H9 (cell line): ENCODE data around the gene SF3A2. TPM values are rescaled to one million over a fixed set of nuclear protein-coding genes. Genes with fewer than 3 reads are reported as not detected.
A peak's percentile ranks its signal among the peaks of the same experiment; 100 is the strongest.

Source experiments
- DNase-seq: peaks from one replicate; pipeline ENCODE4 v3.0.0-alpha.2; 2017
- H2AFZ ChIP-seq: one replicate; pipeline ENCODE4 v1.6.1; 2013; ENCODE audit warnings: mild to moderate bottlenecking, low read length, control low read depth, moderate library complexity
- H2AK5ac ChIP-seq: 2 replicates; pipeline ENCODE4 v1.6.1; 2013; ENCODE audit warnings: low read length, control low read depth, mixed read lengths; ENCODE audit not compliant: insufficient read length
- H2BK120ac ChIP-seq: one replicate; pipeline ENCODE4 v1.6.1; 2013; ENCODE audit warnings: low read depth, mild to moderate bottlenecking, low read length, control low read depth, inconsistent platforms; ENCODE audit not compliant: poor library complexity, severe bottlenecking
- H2BK12ac ChIP-seq: 2 replicates; pipeline ENCODE4 v1.6.1; 2013; ENCODE audit warnings: low read length, control low read depth, mixed read lengths, low read depth; ENCODE audit not compliant: insufficient read length
- H2BK15ac ChIP-seq: 2 replicates; pipeline ENCODE4 v1.6.1; 2013; ENCODE audit warnings: low read depth, low read length, control low read depth
- H2BK20ac ChIP-seq: one replicate; pipeline ENCODE4 v1.6.1; 2013; ENCODE audit warnings: low read depth, mild to moderate bottlenecking, low read length, control low read depth, inconsistent platforms; ENCODE audit not compliant: poor library complexity, severe bottlenecking
- H2BK5ac ChIP-seq: 2 replicates; pipeline ENCODE4 v1.6.1; 2013; ENCODE audit warnings: low read length, control low read depth, mixed read lengths; ENCODE audit not compliant: insufficient read length
- H3K14ac ChIP-seq: 2 replicates; pipeline ENCODE4 v1.6.1; 2013; ENCODE audit warnings: low read length, control low read depth; ENCODE audit not compliant: insufficient read depth
- H3K18ac ChIP-seq: 2 replicates; pipeline ENCODE4 v1.6.1; 2013; ENCODE audit warnings: low read depth, mild to moderate bottlenecking, mixed read lengths, low read length, control low read depth; ENCODE audit not compliant: insufficient read length
- H3K23ac ChIP-seq: 2 replicates; pipeline ENCODE4 v1.6.1; 2013; ENCODE audit warnings: low read length, control low read depth, mixed read lengths, low read depth; ENCODE audit not compliant: insufficient read length
- H3K23me2 ChIP-seq: 2 replicates; pipeline ENCODE4 v1.6.1; 2013; ENCODE audit warnings: low read depth, mild to moderate bottlenecking, mixed read lengths, low read length, control low read depth; ENCODE audit not compliant: insufficient read length, poor library complexity, severe bottlenecking
- H3K27ac ChIP-seq: 2 replicates; pipeline ENCODE4 v1.5.1; 2013; ENCODE audit warnings: low read length, control low read depth, mixed read lengths, low read depth; ENCODE audit not compliant: insufficient read length
- H3K27me3 ChIP-seq: 2 replicates; pipeline ENCODE4 v1.6.1; 2013; ENCODE audit warnings: low read length, control low read depth, inconsistent platforms; ENCODE audit not compliant: insufficient read depth
- H3K4ac ChIP-seq: 2 replicates; pipeline ENCODE4 v1.6.1; 2013; ENCODE audit warnings: low read depth, mild to moderate bottlenecking, control low read depth, inconsistent platforms, low read length, moderate library complexity
- H3K4me1 ChIP-seq: 2 replicates; pipeline ENCODE4 v1.6.1; 2013; ENCODE audit warnings: low read length, control low read depth, inconsistent platforms; ENCODE audit not compliant: insufficient read depth
- H3K4me2 ChIP-seq: 2 replicates; pipeline ENCODE4 v1.6.1; 2013; ENCODE audit warnings: low read length, control low read depth, mixed read lengths; ENCODE audit not compliant: insufficient read length, insufficient read depth
- H3K56ac ChIP-seq: 2 replicates; pipeline ENCODE4 v1.6.1; 2013; ENCODE audit warnings: low read depth, mild to moderate bottlenecking, mixed read lengths, low read length, control low read depth; ENCODE audit not compliant: insufficient read length
- H3K79me1 ChIP-seq: 2 replicates; pipeline ENCODE4 v1.6.1; 2013; ENCODE audit warnings: low read depth, mild to moderate bottlenecking, moderate library complexity, low read length, control low read depth, inconsistent platforms; ENCODE audit not compliant: insufficient read depth, poor library complexity, severe bottlenecking
- H3K79me2 ChIP-seq: 2 replicates; pipeline ENCODE4 v1.6.1; 2013; ENCODE audit warnings: low read length, control low read depth, inconsistent platforms; ENCODE audit not compliant: insufficient read depth
- H3K9ac ChIP-seq: 2 replicates; pipeline ENCODE4 v1.6.1; 2013; ENCODE audit warnings: low read length, control low read depth, mixed read lengths; ENCODE audit not compliant: insufficient read length; ENCODE audit errors: extremely low read depth
- H3K9me3 ChIP-seq: one replicate; pipeline ENCODE4 v1.6.1; 2013; ENCODE audit warnings: low read depth, low read length, inconsistent platforms; ENCODE audit not compliant: control insufficient read depth
- H3T11ph ChIP-seq: one replicate; pipeline ENCODE4 v1.6.1; 2013; ENCODE audit warnings: mild to moderate bottlenecking, low read length, control low read depth, inconsistent platforms
- H4K20me1 ChIP-seq: one replicate; pipeline ENCODE4 v1.6.1; 2013; ENCODE audit not compliant: control insufficient read depth, insufficient read length, insufficient read depth
- H4K5ac ChIP-seq: 2 replicates; pipeline ENCODE4 v1.6.1; 2013; ENCODE audit warnings: low read depth, mild to moderate bottlenecking, mixed read lengths, low read length, control low read depth; ENCODE audit not compliant: insufficient read length
- H4K8ac ChIP-seq: replicated peaks from 2 replicates; pipeline ENCODE4 v1.6.1; 2013; ENCODE audit warnings: low read length, control low read depth, mixed read lengths, low read depth; ENCODE audit not compliant: insufficient read length
- H4K91ac ChIP-seq: 2 replicates; pipeline ENCODE4 v1.6.1; 2013; ENCODE audit warnings: low read depth, mild to moderate bottlenecking, moderate library complexity, mixed read lengths, low read length, control low read depth; ENCODE audit not compliant: insufficient read length
- H3K27ac Mint-ChIP-seq, 3 experiments: 2 replicates in 2 of 3; 3 replicates in 1 of 3; pipeline ENCODE4 v1.8.0; 2020 to 2021; ENCODE audit warnings: mixed read lengths in 3 of 3, mild to moderate bottlenecking in 1 of 3, moderate library complexity in 1 of 3
- H3K27me3 Mint-ChIP-seq: 2 replicates; pipeline ENCODE4 v1.8.0; 2021; ENCODE audit warnings: low read depth, mild to moderate bottlenecking, moderate library complexity, mixed read lengths
- H3K36me3 Mint-ChIP-seq, 3 experiments: 2 replicates in 2 of 3; 3 replicates in 1 of 3; pipeline ENCODE4 v1.8.0; 2020 to 2021; ENCODE audit warnings: low read depth in 3 of 3, mixed read lengths in 3 of 3; ENCODE audit not compliant: insufficient read depth in 1 of 3
- H3K4me1 Mint-ChIP-seq, 2 experiments: 2 replicates each; pipeline ENCODE4 v1.8.0; 2020; ENCODE audit warnings: mixed read lengths in 2 of 2
- H3K4me3 Mint-ChIP-seq, 2 experiments: 2 replicates in 1 of 2; 3 replicates in 1 of 2; pipeline ENCODE4 v1.8.0; 2020 to 2021; ENCODE audit warnings: mild to moderate bottlenecking in 2 of 2, mixed read lengths in 2 of 2, moderate library complexity in 1 of 2
- H3K9me3 Mint-ChIP-seq, 2 experiments: 2 replicates in 1 of 2; 3 replicates in 1 of 2; pipeline ENCODE4 v1.8.0; 2020; ENCODE audit warnings: mild to moderate bottlenecking in 2 of 2, mixed read lengths in 2 of 2, moderate library complexity in 1 of 2
- WGBS: extraction: QIAGEN DNeasy Blood & Tissue Kit; methylation state at CpG from one replicate; pipeline ENCODE4 v1.1.7; 2013; ENCODE audit warnings: missing lambda C conversion rate, low lambda C conversion rate, mixed read lengths; ENCODE audit not compliant: insufficient read length; ENCODE audit errors: extremely low coverage; 5-methylcytosine and 5-hydroxymethylcytosine counted together
- total RNA-seq: library from RNA; stranded (reverse); gene quantifications from 2 replicates; pipeline ENCODE4 v1.2.1, GENCODE V29; 2021
- TF ChIP-seq, protein P1 (sequence below): fragments of 200-600 bp; sonication (generic); conservative IDR thresholded peaks from 3 replicates; pipeline ENCODE4 v1.8.0; 2021; ENCODE audit warnings: antibody characterized with exemption, mild to moderate bottlenecking

SF3A2 gene
- total RNA-seq, 1 experiment from 2014 or later = 166 TPM

GRCh38 chr19:2253106-2254063 is 16.8 kb downstream of the SF3A2 start:
- TF ChIP-seq, protein P1, sequence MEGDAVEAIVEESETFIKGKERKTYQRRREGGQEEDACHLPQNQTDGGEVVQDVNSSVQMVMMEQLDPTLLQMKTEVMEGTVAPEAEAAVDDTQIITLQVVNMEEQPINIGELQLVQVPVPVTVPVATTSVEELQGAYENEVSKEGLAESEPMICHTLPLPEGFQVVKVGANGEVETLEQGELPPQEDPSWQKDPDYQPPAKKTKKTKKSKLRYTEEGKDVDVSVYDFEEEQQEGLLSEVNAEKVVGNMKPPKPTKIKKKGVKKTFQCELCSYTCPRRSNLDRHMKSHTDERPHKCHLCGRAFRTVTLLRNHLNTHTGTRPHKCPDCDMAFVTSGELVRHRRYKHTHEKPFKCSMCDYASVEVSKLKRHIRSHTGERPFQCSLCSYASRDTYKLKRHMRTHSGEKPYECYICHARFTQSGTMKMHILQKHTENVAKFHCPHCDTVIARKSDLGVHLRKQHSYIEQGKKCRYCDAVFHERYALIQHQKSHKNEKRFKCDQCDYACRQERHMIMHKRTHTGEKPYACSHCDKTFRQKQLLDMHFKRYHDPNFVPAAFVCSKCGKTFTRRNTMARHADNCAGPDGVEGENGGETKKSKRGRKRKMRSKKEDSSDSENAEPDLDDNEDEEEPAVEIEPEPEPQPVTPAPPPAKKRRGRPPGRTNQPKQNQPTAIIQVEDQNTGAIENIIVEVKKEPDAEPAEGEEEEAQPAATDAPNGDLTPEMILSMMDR = peak; percentile 64

More at GRCh38 chr19:2253106-2254063, 16.8 kb downstream of the SF3A2 start:
- Histone ChIP-seq H2BK15ac (no peak overlapping the region), H2BK120ac (no peak overlapping the region), H2AFZ (no peak overlapping the region), H4K5ac (no peak overlapping the region), H4K91ac (no peak overlapping the region), H3K23me2 (peaks cover 10% of the 10 kb centered on the region), H3K9ac (no peak overlapping the region), H2BK12ac (no peak overlapping the region), H3K23ac (no peak overlapping the region), H2AK5ac (no peak overlapping the region), H4K20me1 (no peaks in the 10 kb centered on the region), H3K79me2 (no peaks in the 10 kb centered on the region), H3K79me1 (no peaks in the 10 kb centered on the region), H3K56ac (no peak overlapping the region), H2BK5ac (no peak overlapping the region), H3K27ac (no peak overlapping the region), H3K18ac (no peak overlapping the region), H2BK20ac (no peak overlapping the region), H3K14ac (no peak overlapping the region), H3K4me1 (no peaks in the 10 kb centered on the region), H3K27me3 (no peaks in the 10 kb centered on the region; the same call in 1 of the 2 replicates), H3K4me2 (peak overlapping the region; percentile 58), H4K8ac (no peak overlapping the region), H3T11ph (no peak overlapping the region), H3K4ac (no peak overlapping the region), H3K9me3 (no peaks in the 10 kb centered on the region)
- Mint-ChIP-seq H3K36me3 (peaks cover 0 to 3% (median 0%) of the 10 kb centered on the region in 3 experiments; a peak in 3 of 7 replicates), H3K9me3 (no peaks in the 10 kb centered on the region), H3K4me1 (peaks cover 4% of the 10 kb centered on the region in 2 experiments), H3K4me3 (peak overlapping the region; percentile 62 to 85), H3K27me3 (peaks cover 14% of the 10 kb centered on the region), H3K27ac (peak overlapping the region in 2 of 3 experiments; percentile 71 to 95; a peak in 3 of 7 replicates)
- WGBS = no CpG with 5 or more reads among the region's 77 CpGs
- DNase-seq = peak; percentile 79
